ENCODE data around the gene GGCT. TPM values are rescaled to one million over a fixed set of nuclear protein-coding genes. Genes with fewer than 3 reads are reported as not detected.

GGCT gene
- total and polyA plus RNA-seq, 2 donors = 43.4 to 85.4 TPM

GRCh38 chr7:30525429-30525828 is 20.8 kb upstream of the GGCT start:
- Histone ChIP-seq H3K4me3 (ENCODE audit: low read length in 2 of 2) (no peak overlapping the region), H3K36me3 (ENCODE audit: control insufficient read depth in 2 of 2, insufficient read depth in 2 of 2, low read length in 1 of 2) (no peaks in the 10 kb centered on the region), H3K4me1 (ENCODE audit: control insufficient read depth in 2 of 2, insufficient read depth in 2 of 2, low read length in 2 of 2) (no peaks in the 10 kb centered on the region), H3K27me3 (ENCODE audit: control insufficient read depth in 2 of 2, insufficient read depth in 1 of 2, low read length in 1 of 2) (no peaks in the 10 kb centered on the region), H3K27ac (ENCODE audit: low read depth in 1 of 2, low read length in 1 of 2) (no peak overlapping the region), H3K9me3 (ENCODE audit: control insufficient read depth in 2 of 2, insufficient read depth in 1 of 2, low read length in 1 of 2) (no peaks in the 10 kb centered on the region)
- 96% methylated on average over 5 of the region's 5 CpGs for WGBS
- DNase-seq (ENCODE audit: low read depth in 6 of 9, low spot score in 9 of 9) = no peak

GRCh38 chr7:30524545-30524944 is 19.9 kb upstream of the GGCT start:
- no peaks in the 10 kb centered on the region for H3K9me3 ChIP-seq (ENCODE audit: control insufficient read depth in 2 of 2, insufficient read depth in 1 of 2, low read length in 1 of 2)
- no peak overlapping the region for H3K4me3 ChIP-seq (ENCODE audit: low read length in 2 of 2)
- H3K27me3 ChIP-seq (ENCODE audit: control insufficient read depth in 2 of 2, insufficient read depth in 1 of 2, low read length in 1 of 2) = no peaks in the 10 kb centered on the region
- H3K36me3 ChIP-seq (ENCODE audit: control insufficient read depth in 2 of 2, insufficient read depth in 2 of 2, low read length in 1 of 2) = no peaks in the 10 kb centered on the region
- H3K27ac ChIP-seq (ENCODE audit: low read depth in 1 of 2, low read length in 1 of 2) = no peak overlapping the region
- DNase-seq (ENCODE audit: low read depth in 6 of 9, low spot score in 9 of 9) = no peak
- H3K4me1 ChIP-seq (ENCODE audit: control insufficient read depth in 2 of 2, insufficient read depth in 2 of 2, low read length in 2 of 2) = no peaks in the 10 kb centered on the region
- WGBS = 89% methylated on average over 2 of the region's 2 CpGs

GRCh38 chr7:30523466-30523865 is 18.8 kb upstream of the GGCT start:
- Histone ChIP-seq H3K4me3 (ENCODE audit: low read length in 2 of 2) (no peak overlapping the region), H3K4me1 (ENCODE audit: control insufficient read depth in 2 of 2, insufficient read depth in 2 of 2, low read length in 2 of 2) (no peaks in the 10 kb centered on the region), H3K27ac (ENCODE audit: low read depth in 1 of 2, low read length in 1 of 2) (no peak overlapping the region), H3K27me3 (ENCODE audit: control insufficient read depth in 2 of 2, insufficient read depth in 1 of 2, low read length in 1 of 2) (no peaks in the 10 kb centered on the region), H3K36me3 (ENCODE audit: control insufficient read depth in 2 of 2, insufficient read depth in 2 of 2, low read length in 1 of 2) (no peaks in the 10 kb centered on the region), H3K9me3 (ENCODE audit: control insufficient read depth in 2 of 2, insufficient read depth in 1 of 2, low read length in 1 of 2) (no peaks in the 10 kb centered on the region)
- DNase-seq (ENCODE audit: low read depth in 6 of 9, low spot score in 9 of 9) = no peak
- 95% methylated on average over 2 of the region's 2 CpGs for WGBS

GRCh38 chr7:30522159-30522558 is 17.5 kb upstream of the GGCT start:
- Histone ChIP-seq H3K4me3 (ENCODE audit: low read length in 2 of 2) (no peak overlapping the region), H3K27me3 (ENCODE audit: control insufficient read depth in 2 of 2, insufficient read depth in 1 of 2, low read length in 1 of 2) (no peaks in the 10 kb centered on the region), H3K36me3 (ENCODE audit: control insufficient read depth in 2 of 2, insufficient read depth in 2 of 2, low read length in 1 of 2) (no peaks in the 10 kb centered on the region), H3K9me3 (ENCODE audit: control insufficient read depth in 2 of 2, insufficient read depth in 1 of 2, low read length in 1 of 2) (no peaks in the 10 kb centered on the region), H3K4me1 (ENCODE audit: control insufficient read depth in 2 of 2, insufficient read depth in 2 of 2, low read length in 2 of 2) (no peaks in the 10 kb centered on the region), H3K27ac (ENCODE audit: low read depth in 1 of 2, low read length in 1 of 2) (no peak overlapping the region)
- DNase-seq (ENCODE audit: low read depth in 6 of 9, low spot score in 9 of 9) = no peak
- 97% methylated on average over 3 of the region's 3 CpGs for WGBS

- Histone ChIP-seq H3K27ac (ENCODE audit: low read depth in 1 of 2, low read length in 1 of 2) (no peak overlapping the region), H3K4me3 (ENCODE audit: low read length in 2 of 2) (no peak overlapping the region), H3K36me3 (ENCODE audit: control insufficient read depth in 2 of 2, insufficient read depth in 2 of 2, low read length in 1 of 2) (no peaks in the 10 kb centered on the region), H3K4me1 (ENCODE audit: control insufficient read depth in 2 of 2, insufficient read depth in 2 of 2, low read length in 2 of 2) (no peaks in the 10 kb centered on the region), H3K9me3 (ENCODE audit: control insufficient read depth in 2 of 2, insufficient read depth in 1 of 2, low read length in 1 of 2) (no peaks in the 10 kb centered on the region), H3K27me3 (ENCODE audit: control insufficient read depth in 2 of 2, insufficient read depth in 1 of 2, low read length in 1 of 2) (no peaks in the 10 kb centered on the region)
- WGBS = 96% methylated on average over 1 of the region's 1 CpG
- DNase-seq (ENCODE audit: low read depth in 6 of 9, low spot score in 9 of 9) = no peak
Measured at GRCh38 chr7:30521532-30521931, 16.9 kb upstream of the GGCT start.

GRCh38 chr7:30519122-30519521 is 14.5 kb upstream of the GGCT start:
- Histone ChIP-seq H3K9me3 (ENCODE audit: control insufficient read depth in 2 of 2, insufficient read depth in 1 of 2, low read length in 1 of 2) (no peaks in the 10 kb centered on the region), H3K36me3 (ENCODE audit: control insufficient read depth in 2 of 2, insufficient read depth in 2 of 2, low read length in 1 of 2) (no peaks in the 10 kb centered on the region), H3K4me3 (ENCODE audit: low read length in 2 of 2) (no peak overlapping the region), H3K27ac (ENCODE audit: low read depth in 1 of 2, low read length in 1 of 2) (no peak overlapping the region), H3K4me1 (ENCODE audit: control insufficient read depth in 2 of 2, insufficient read depth in 2 of 2, low read length in 2 of 2) (no peaks in the 10 kb centered on the region), H3K27me3 (ENCODE audit: control insufficient read depth in 2 of 2, insufficient read depth in 1 of 2, low read length in 1 of 2) (no peaks in the 10 kb centered on the region)
- 96% methylated on average over 3 of the region's 3 CpGs for WGBS
- DNase-seq (ENCODE audit: low read depth in 6 of 9, low spot score in 9 of 9) = no peak

GRCh38 chr7:30515761-30516160 is 11.1 kb upstream of the GGCT start:
- H3K4me3 ChIP-seq (ENCODE audit: low read length in 2 of 2) = no peak overlapping the region
- no peaks in the 10 kb centered on the region for H3K4me1 ChIP-seq (ENCODE audit: control insufficient read depth in 2 of 2, insufficient read depth in 2 of 2, low read length in 2 of 2)
- WGBS = 99% methylated on average over 2 of the region's 2 CpGs
- no peak for DNase-seq (ENCODE audit: low read depth in 6 of 9, low spot score in 9 of 9)
- no peaks in the 10 kb centered on the region for H3K36me3 ChIP-seq (ENCODE audit: control insufficient read depth in 2 of 2, insufficient read depth in 2 of 2, low read length in 1 of 2)
- no peaks in the 10 kb centered on the region for H3K27me3 ChIP-seq (ENCODE audit: control insufficient read depth in 2 of 2, insufficient read depth in 1 of 2, low read length in 1 of 2)
- no peak overlapping the region for H3K27ac ChIP-seq (ENCODE audit: low read depth in 1 of 2, low read length in 1 of 2)
- no peaks in the 10 kb centered on the region for H3K9me3 ChIP-seq (ENCODE audit: control insufficient read depth in 2 of 2, insufficient read depth in 1 of 2, low read length in 1 of 2)

- no peak for DNase-seq (ENCODE audit: low read depth in 6 of 9, low spot score in 9 of 9)
- Histone ChIP-seq H3K4me3 (ENCODE audit: low read length in 2 of 2) (no peak overlapping the region), H3K27me3 (ENCODE audit: control insufficient read depth in 2 of 2, insufficient read depth in 1 of 2, low read length in 1 of 2) (no peaks in the 10 kb centered on the region), H3K9me3 (ENCODE audit: control insufficient read depth in 2 of 2, insufficient read depth in 1 of 2, low read length in 1 of 2) (no peaks in the 10 kb centered on the region), H3K36me3 (ENCODE audit: control insufficient read depth in 2 of 2, insufficient read depth in 2 of 2, low read length in 1 of 2) (no peaks in the 10 kb centered on the region), H3K27ac (ENCODE audit: low read depth in 1 of 2, low read length in 1 of 2) (no peak overlapping the region), H3K4me1 (ENCODE audit: control insufficient read depth in 2 of 2, insufficient read depth in 2 of 2, low read length in 2 of 2) (no peaks in the 10 kb centered on the region)
- WGBS = 98% methylated on average over 1 of the region's 1 CpG
Measured at GRCh38 chr7:30514776-30515175, 10.1 kb upstream of the GGCT start.

- WGBS = 95% methylated on average over 3 of the region's 3 CpGs
- Histone ChIP-seq H3K4me1 (ENCODE audit: control insufficient read depth in 2 of 2, insufficient read depth in 2 of 2, low read length in 2 of 2) (no peaks in the 10 kb centered on the region), H3K36me3 (ENCODE audit: control insufficient read depth in 2 of 2, insufficient read depth in 2 of 2, low read length in 1 of 2) (no peaks in the 10 kb centered on the region), H3K27ac (ENCODE audit: low read depth in 1 of 2, low read length in 1 of 2) (no peak overlapping the region), H3K9me3 (ENCODE audit: control insufficient read depth in 2 of 2, insufficient read depth in 1 of 2, low read length in 1 of 2) (no peaks in the 10 kb centered on the region), H3K4me3 (ENCODE audit: low read length in 2 of 2) (no peak overlapping the region), H3K27me3 (ENCODE audit: control insufficient read depth in 2 of 2, insufficient read depth in 1 of 2, low read length in 1 of 2) (no peaks in the 10 kb centered on the region)
- no peak for DNase-seq (ENCODE audit: low read depth in 6 of 9, low spot score in 9 of 9)
Measured at GRCh38 chr7:30514177-30514576, 9.5 kb upstream of the GGCT start.

- H3K4me1 ChIP-seq (ENCODE audit: control insufficient read depth in 2 of 2, insufficient read depth in 2 of 2, low read length in 2 of 2) = no peaks in the 10 kb centered on the region
- no peak overlapping the region for H3K27ac ChIP-seq (ENCODE audit: low read depth in 1 of 2, low read length in 1 of 2)
- WGBS = 98% methylated on average over 2 of the region's 2 CpGs
- no peak overlapping the region for H3K4me3 ChIP-seq (ENCODE audit: low read length in 2 of 2)
- no peaks in the 10 kb centered on the region for H3K36me3 ChIP-seq (ENCODE audit: control insufficient read depth in 2 of 2, insufficient read depth in 2 of 2, low read length in 1 of 2)
- no peak for DNase-seq (ENCODE audit: low read depth in 6 of 9, low spot score in 9 of 9)
- H3K27me3 ChIP-seq (ENCODE audit: control insufficient read depth in 2 of 2, insufficient read depth in 1 of 2, low read length in 1 of 2) = no peaks in the 10 kb centered on the region
- no peaks in the 10 kb centered on the region for H3K9me3 ChIP-seq (ENCODE audit: control insufficient read depth in 2 of 2, insufficient read depth in 1 of 2, low read length in 1 of 2)
Measured at GRCh38 chr7:30513762-30514161, 9.1 kb upstream of the GGCT start.
